ENCODE results near the gene LRP8. TPM values are rescaled to one million over a fixed set of nuclear protein-coding genes. Genes with fewer than 3 reads are reported as not detected.

The LRP8 gene
- total RNA-seq, 1 donor from 2014 or later: 12.8 TPM

DNA sequence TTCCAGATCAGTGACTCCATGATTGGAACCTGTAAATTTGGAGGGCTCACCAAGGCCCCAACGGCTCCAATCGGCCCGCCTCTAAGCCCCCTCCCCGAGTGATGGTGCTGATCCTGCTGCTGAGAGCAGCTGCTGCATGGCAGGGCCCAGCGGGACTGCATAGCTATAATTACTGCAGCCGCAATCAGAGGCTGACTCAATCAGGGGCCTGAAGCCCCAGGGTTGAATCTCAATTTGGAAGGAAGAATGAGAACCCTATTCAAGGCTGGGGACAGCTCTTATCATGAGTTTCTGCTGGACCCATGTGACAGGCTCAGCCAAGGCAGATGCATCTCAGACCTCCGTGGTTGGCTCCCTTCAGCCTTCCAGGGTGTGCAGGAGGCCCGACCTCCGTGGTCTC, 46.7 kb downstream of the LRP8 start:
- no peak for DNase-seq (ENCODE audit: low read depth)
- FAIRE-seq: no peak
- H3K9me3 ChIP-seq (ENCODE audit: insufficient read depth, low read depth, low read length): no peaks in the 10 kb centered on the region
- peaks cover 3% of the 10 kb centered on the region for H4K20me1 ChIP-seq (ENCODE audit: insufficient read depth, low read length)
- H3K9ac ChIP-seq (ENCODE audit: low read length): no peak overlapping the region
- no peaks in the 10 kb centered on the region for H3K27me3 Mint-ChIP-seq (ENCODE audit: low read depth, unreplicated experiment)
- no peaks in the 10 kb centered on the region for H3K27me3 ChIP-seq (ENCODE audit: insufficient read depth, low read length)
- no peak overlapping the region for H3K4me3 ChIP-seq (ENCODE audit: insufficient read depth, low read depth, low read length)
- no peak for TF ChIP-seq EZH2 (IDR thresholded peaks at IDR 0.05; ENCODE audit: insufficient read depth, low read length)
- TF ChIP-seq, protein P1, sequence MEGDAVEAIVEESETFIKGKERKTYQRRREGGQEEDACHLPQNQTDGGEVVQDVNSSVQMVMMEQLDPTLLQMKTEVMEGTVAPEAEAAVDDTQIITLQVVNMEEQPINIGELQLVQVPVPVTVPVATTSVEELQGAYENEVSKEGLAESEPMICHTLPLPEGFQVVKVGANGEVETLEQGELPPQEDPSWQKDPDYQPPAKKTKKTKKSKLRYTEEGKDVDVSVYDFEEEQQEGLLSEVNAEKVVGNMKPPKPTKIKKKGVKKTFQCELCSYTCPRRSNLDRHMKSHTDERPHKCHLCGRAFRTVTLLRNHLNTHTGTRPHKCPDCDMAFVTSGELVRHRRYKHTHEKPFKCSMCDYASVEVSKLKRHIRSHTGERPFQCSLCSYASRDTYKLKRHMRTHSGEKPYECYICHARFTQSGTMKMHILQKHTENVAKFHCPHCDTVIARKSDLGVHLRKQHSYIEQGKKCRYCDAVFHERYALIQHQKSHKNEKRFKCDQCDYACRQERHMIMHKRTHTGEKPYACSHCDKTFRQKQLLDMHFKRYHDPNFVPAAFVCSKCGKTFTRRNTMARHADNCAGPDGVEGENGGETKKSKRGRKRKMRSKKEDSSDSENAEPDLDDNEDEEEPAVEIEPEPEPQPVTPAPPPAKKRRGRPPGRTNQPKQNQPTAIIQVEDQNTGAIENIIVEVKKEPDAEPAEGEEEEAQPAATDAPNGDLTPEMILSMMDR (IDR thresholded peaks at IDR 0.05; ENCODE audit: insufficient read depth, low read depth, low read length): no peak
- H3K9me3 Mint-ChIP-seq (ENCODE audit: unreplicated experiment): no peaks in the 10 kb centered on the region
- H3K27ac ChIP-seq (ENCODE audit: low read depth, low read length): no peak overlapping the region
- no peak overlapping the region for H2AFZ ChIP-seq (ENCODE audit: low read depth, low read length)
- no peak overlapping the region for H3K4me2 ChIP-seq (ENCODE audit: low read length)
- no peaks in the 10 kb centered on the region for H3K36me3 ChIP-seq (ENCODE audit: insufficient read depth, low read length)
- no peak overlapping the region for H3K4me3 Mint-ChIP-seq (ENCODE audit: unreplicated experiment)
- no peaks in the 10 kb centered on the region for H3K4me1 ChIP-seq (ENCODE audit: insufficient read depth, low read length)
- peaks cover 10% of the 10 kb centered on the region for H3K36me3 Mint-ChIP-seq (ENCODE audit: low read depth, unreplicated experiment)
- no peaks in the 10 kb centered on the region for H3K79me2 ChIP-seq (ENCODE audit: insufficient read depth, low read length)
- no peak overlapping the region for H3K27ac Mint-ChIP-seq (ENCODE audit: unreplicated experiment)
- no peaks in the 10 kb centered on the region for H3K4me1 Mint-ChIP-seq (ENCODE audit: low read depth, unreplicated experiment)

DNA sequence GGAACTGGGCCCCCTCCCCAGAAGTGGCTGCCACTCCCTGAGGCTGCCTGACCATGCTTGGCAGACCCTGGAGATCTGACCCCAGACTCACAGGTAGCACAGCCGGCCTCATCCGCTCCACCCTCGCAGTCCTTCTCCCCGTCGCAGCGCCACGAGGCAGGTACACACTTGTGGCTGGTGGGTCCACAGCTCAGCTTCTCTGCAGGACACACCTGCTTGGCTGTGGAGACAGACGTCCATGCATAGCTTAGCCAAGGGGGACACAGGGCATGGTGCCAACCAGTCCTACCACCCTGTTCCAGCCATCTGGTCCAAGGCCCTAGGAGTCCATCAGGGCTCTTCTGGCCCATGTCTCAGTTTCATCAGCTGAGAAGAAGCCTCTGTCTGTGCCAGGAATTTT, 47.4 kb downstream of the LRP8 start:
- Histone ChIP-seq H3K9me3 (ENCODE audit: insufficient read depth, low read depth, low read length) (no peaks in the 10 kb centered on the region), H3K4me1 (ENCODE audit: insufficient read depth, low read length) (no peaks in the 10 kb centered on the region), H3K27me3 (ENCODE audit: insufficient read depth, low read length) (no peaks in the 10 kb centered on the region), H4K20me1 (ENCODE audit: insufficient read depth, low read length) (peaks cover 3% of the 10 kb centered on the region), H3K79me2 (ENCODE audit: insufficient read depth, low read length) (no peaks in the 10 kb centered on the region), H3K9ac (ENCODE audit: low read length) (no peak overlapping the region), H2AFZ (ENCODE audit: low read depth, low read length) (no peak overlapping the region), H3K4me2 (ENCODE audit: low read length) (no peak overlapping the region), H3K27ac (ENCODE audit: low read depth, low read length) (no peak overlapping the region), H3K4me3 (ENCODE audit: insufficient read depth, low read depth, low read length) (no peak overlapping the region), H3K36me3 (ENCODE audit: insufficient read depth, low read length) (no peaks in the 10 kb centered on the region)
- H3K27ac Mint-ChIP-seq (ENCODE audit: unreplicated experiment): no peak overlapping the region
- H3K27me3 Mint-ChIP-seq (ENCODE audit: low read depth, unreplicated experiment): no peaks in the 10 kb centered on the region
- H3K9me3 Mint-ChIP-seq (ENCODE audit: unreplicated experiment): no peaks in the 10 kb centered on the region
- peaks cover 11% of the 10 kb centered on the region for H3K36me3 Mint-ChIP-seq (ENCODE audit: low read depth, unreplicated experiment)
- no peak for TF ChIP-seq EZH2 (IDR thresholded peaks at IDR 0.05; ENCODE audit: insufficient read depth, low read length)
- TF ChIP-seq, protein P1 (IDR thresholded peaks at IDR 0.05; ENCODE audit: insufficient read depth, low read depth, low read length): no peak
- no peak overlapping the region for H3K4me3 Mint-ChIP-seq (ENCODE audit: unreplicated experiment)
- H3K4me1 Mint-ChIP-seq (ENCODE audit: low read depth, unreplicated experiment): no peaks in the 10 kb centered on the region
- FAIRE-seq (no peak), DNase-seq (ENCODE audit: low read depth) (no peak)

DNA sequence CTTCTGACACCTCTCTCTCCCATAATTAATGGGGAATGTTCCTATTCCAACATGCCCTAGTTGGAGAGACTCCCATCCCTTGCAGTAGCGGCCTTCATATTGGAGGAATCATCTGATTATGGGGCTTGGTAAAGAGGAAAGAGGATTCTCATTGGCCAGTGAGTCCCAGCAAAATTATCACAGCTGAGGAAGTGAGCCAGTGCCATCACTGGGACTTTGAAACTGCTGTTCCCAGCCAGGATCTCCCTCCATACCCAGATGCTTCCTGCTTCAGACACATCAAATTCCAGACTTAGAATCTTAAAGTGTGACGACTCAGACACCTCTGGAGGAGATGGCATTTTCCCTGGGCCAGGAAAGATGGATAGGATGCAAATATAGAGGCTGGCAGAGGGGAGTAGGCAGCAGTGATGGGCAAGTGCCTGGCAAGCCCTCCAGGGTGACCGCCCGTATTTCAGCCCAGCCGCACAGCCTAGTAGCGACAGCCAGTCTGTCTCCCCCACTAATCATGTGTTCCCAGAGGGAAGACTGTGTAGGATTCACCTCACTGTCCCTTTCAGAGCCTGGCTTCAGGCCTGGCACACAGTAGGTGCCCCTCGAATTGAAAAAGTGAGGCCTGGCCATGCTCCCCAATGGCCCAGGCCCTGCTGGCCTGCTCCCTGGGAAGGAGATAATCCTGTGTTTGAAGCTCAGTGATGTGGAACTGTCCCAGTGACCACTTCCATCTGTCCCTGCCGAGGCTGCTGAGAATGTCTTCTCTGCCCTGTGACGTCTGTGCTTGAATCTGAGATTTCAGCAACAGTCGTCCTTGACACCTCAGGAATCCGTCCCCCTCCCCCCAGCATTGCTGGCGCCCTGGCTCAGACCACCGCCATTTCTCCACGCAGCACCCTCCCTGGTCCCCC, 48.3 kb downstream of the LRP8 start:
- Mint-ChIP-seq H3K36me3 (ENCODE audit: low read depth, unreplicated experiment) (peaks cover 15% of the 10 kb centered on the region), H3K4me3 (ENCODE audit: unreplicated experiment) (no peak overlapping the region), H3K9me3 (ENCODE audit: unreplicated experiment) (no peaks in the 10 kb centered on the region), H3K27me3 (ENCODE audit: low read depth, unreplicated experiment) (no peaks in the 10 kb centered on the region), H3K27ac (ENCODE audit: unreplicated experiment) (no peak overlapping the region), H3K4me1 (ENCODE audit: low read depth, unreplicated experiment) (no peaks in the 10 kb centered on the region)
- FAIRE-seq (no peak), DNase-seq (ENCODE audit: low read depth) (no peak)
- Histone ChIP-seq H3K4me1 (ENCODE audit: insufficient read depth, low read length) (no peaks in the 10 kb centered on the region), H3K79me2 (ENCODE audit: insufficient read depth, low read length) (no peaks in the 10 kb centered on the region), H3K27me3 (ENCODE audit: insufficient read depth, low read length) (no peaks in the 10 kb centered on the region), H4K20me1 (ENCODE audit: insufficient read depth, low read length) (peaks cover 3% of the 10 kb centered on the region), H3K27ac (ENCODE audit: low read depth, low read length) (no peak overlapping the region), H3K36me3 (ENCODE audit: insufficient read depth, low read length) (no peaks in the 10 kb centered on the region), H3K4me3 (ENCODE audit: insufficient read depth, low read depth, low read length) (no peak overlapping the region), H3K9ac (ENCODE audit: low read length) (no peak overlapping the region), H3K9me3 (ENCODE audit: insufficient read depth, low read depth, low read length) (no peaks in the 10 kb centered on the region), H3K4me2 (ENCODE audit: low read length) (no peak overlapping the region), H2AFZ (ENCODE audit: low read depth, low read length) (no peak overlapping the region)
- TF ChIP-seq, protein P1 (IDR thresholded peaks at IDR 0.05; ENCODE audit: insufficient read depth, low read depth, low read length): no peak
- TF ChIP-seq EZH2 (IDR thresholded peaks at IDR 0.05; ENCODE audit: insufficient read depth, low read length): no peak

All from astrocyte (in vitro differentiated cells and primary cell).